Stimulated activated CD4-positive, alpha-beta T cell treated with anti-CD3 and anti-CD28 coated beads, Interleukin-4, amount 100 ng/mL, for 24 hours (primary cell): ENCODE results near the gene SH3BP2.
A peak's percentile ranks its signal among the peaks of the same experiment; 100 is the strongest.

ENCODE experiments used
- DNase-seq: peaks from one replicate; pipeline ENCODE4 v3.0.0-alpha.2; 2020

The SH3BP2 gene

DNA sequence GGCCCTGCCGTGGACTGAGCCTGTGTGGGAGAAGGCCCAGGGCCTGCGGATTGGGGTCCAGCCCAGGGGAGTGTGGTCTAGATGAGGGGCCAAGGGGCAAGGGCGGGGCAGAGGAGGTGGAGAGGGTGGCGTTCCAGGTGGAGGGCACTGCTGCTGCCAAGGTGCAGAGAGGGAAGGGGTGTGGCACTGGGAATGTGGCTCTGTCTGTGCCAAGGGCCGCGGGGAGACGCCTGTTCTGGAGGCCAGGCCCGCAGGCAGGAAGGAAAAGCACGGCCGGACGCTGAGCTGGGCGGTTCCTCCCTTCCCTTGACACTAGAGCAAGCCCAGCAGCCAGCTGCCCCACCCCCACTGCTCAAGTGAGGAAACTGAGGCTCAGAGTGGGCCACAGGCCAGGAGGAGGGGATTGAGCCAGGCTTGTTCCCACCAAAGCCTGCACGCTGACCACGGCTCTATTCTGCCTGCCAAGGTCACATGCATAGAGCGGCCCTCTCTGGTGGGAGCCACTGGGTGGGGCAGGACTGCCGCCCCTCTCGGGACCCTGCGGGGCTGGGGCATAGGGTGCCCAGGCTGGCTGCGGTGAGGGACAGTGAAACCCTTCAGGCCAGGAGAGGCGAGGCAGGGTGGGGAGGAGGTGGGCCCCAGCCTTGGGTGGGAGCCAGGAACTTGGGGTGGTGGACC, 13.0 kb downstream of the SH3BP2 start:
- no peak for DNase-seq

DNA sequence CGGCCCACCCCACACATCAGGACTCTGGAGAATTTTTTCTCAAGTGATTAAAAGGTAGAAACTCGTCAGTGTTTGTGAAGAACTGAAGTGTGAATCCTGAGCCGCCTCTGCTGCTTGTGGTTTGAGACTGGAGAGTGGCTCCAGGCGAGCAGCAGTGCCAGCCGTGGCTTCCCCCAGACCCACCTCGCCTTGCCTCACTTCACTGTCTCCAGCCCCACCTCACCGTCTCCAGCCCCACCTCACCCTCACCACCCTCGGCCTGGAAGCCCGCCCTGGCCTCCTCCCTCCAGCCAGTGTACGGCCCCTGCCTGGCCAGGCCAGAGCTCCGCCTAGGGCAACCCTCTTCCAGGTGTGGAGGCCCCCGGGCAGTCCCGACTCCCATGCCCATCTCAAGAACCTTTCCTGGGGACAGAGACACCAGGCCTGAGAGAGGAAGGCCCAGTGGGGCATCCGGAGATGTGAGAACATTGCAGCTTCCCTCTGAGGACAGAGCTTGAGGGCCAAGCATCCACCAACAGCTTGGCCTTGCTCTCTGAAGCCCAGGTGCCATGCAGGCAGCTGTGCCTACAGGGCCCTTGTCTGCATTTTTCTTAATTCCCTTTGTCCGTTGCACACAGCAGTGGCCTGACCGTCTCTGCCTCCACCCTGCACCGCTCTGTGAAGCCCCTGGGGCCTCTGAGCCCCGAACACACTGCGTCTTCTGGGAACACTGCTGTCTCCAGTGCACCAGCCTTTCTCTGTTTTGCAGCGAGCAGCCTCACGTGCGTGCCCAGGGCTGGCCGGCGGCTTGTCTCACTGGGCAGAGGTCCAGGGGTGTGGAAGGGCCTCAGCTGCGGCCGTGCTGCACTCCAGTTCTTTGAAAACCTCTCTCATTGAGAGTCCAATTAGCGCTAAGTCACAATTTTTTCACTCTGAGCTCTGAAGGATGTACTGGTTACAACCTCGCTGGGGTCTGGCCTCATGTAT, 13.8 kb downstream of the SH3BP2 start:
- no peak for DNase-seq

DNA sequence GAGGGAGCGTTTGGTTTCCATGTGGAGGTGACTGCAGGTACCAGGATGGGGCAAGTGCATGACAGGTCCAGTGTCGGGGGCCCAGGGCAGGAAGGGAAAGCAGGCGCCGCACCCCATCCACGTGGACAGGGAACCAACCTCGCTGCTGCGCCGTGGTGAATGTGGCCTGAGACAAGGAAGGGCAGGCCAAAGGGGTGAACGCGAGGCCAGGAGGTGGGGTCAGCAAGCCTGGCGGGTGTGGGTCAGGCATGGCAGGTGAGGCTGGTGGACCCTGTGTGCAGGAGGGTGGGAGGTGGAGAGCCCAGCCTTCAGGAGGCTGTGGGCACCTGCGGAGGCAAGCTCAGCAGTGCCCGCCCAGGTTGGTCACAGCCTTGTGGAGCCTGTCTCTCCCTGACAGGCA, 14.7 kb downstream of the SH3BP2 start:
- DNase-seq, result no peak

DNA sequence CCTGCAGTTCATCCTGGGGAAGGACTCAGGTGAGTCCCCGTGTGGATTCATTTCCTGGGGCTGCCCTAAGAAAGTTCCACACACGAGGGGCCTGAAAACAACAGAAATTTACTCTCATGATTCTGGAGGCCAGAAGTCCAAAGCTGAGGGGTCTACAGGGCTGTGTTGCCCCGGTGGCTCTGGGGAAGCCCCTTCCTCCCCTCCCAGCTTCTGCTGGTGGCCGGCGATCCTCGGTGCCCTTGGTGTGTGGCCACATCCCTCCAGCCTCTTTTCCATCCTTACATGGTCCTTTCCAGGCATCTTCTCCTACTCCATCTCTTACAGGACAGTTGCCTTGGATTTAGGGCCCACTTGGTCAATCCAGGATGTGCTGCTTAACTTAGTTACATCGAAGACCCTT, 15.1 kb downstream of the SH3BP2 start:
- no peak for DNase-seq

DNA sequence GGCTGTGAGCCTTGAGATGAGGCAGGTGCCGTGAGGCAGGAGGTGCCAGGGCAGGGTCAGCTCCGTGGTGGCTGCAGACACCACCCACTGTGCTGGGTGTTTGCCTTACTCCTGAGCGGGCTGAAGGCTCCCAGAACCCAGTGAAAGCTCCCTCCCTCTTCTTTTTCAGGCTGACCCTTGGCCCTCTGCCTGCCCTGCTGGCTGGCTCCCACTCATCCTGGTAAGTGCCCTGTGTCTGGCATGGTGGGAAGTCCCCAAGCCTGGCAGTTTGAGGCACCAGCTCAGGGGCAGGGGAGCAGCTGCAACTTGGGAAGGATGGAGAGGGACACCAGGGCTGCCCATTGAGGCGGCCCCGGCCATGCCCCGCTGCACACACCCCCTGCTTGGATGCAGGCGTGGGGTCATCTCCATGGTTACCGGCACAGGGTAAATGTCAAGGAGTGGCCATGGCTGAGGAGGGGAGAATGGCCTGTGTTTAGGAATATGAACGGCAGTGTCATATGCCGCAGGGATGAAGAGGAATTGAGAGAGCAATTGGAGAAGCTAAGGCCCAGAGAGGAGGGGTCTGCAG, 16.8 kb downstream of the SH3BP2 start:
- DNase-seq, result no peak

DNA sequence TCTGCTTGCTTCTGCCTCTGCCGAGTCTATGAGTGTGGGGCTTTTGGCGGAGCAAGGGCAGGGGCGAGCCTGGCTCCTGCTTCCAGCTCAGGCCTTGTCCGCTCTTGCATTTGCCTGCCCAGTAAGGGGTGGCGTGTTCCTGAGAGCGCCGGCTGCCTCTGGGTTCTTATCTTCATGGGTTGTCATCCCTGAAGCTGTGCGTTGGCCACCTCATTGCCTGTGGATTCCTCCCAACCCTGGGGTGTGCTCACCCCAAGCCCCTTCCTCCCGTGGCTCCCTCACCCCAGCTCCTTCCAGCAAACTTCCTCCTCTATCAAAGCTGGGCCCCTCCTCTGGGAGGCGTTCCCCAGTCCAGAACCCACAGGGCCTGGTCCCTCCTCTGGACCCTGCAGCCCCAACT, 17.5 kb downstream of the SH3BP2 start:
- no peak for DNase-seq

DNA sequence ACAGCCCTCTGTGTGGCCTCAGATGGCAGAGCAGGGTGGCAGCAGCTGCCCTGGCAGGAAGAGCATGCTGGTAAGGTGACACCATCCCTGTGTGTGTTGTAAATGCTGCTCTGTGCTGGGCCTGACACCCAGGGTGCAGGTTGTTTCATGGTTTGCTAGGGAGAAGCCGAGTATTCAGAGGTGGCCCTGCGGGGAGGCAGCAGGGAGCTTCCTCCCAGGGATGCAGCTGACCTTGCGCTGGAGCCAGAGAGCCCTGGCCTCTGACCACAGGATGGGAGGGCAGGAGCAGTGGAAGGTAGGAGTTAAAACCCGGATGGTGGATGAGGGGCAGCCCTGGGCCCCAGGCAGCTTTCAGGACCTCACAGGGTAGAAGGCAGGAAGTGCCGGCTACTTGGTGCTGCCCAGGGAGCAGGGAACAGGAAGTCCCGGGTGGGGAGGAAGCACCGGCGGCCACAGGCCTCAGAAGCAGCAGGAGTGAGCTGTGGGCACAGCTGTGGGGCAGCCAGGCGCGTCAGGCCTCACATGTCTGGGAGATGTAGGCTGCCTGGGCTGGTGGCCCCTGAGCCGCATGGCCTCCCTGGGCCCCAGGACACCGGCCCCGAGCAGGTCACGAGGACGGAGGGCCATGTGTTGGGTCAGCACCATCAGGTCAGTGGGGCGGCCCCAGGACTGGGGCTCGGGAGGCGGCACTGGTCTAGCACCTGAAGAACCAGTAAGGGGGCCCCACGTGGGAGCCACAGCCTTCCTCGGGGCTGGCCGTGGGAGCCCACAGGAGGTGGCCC, 19.1 kb downstream of the SH3BP2 start:
- peak; percentile 62 for DNase-seq

DNA sequence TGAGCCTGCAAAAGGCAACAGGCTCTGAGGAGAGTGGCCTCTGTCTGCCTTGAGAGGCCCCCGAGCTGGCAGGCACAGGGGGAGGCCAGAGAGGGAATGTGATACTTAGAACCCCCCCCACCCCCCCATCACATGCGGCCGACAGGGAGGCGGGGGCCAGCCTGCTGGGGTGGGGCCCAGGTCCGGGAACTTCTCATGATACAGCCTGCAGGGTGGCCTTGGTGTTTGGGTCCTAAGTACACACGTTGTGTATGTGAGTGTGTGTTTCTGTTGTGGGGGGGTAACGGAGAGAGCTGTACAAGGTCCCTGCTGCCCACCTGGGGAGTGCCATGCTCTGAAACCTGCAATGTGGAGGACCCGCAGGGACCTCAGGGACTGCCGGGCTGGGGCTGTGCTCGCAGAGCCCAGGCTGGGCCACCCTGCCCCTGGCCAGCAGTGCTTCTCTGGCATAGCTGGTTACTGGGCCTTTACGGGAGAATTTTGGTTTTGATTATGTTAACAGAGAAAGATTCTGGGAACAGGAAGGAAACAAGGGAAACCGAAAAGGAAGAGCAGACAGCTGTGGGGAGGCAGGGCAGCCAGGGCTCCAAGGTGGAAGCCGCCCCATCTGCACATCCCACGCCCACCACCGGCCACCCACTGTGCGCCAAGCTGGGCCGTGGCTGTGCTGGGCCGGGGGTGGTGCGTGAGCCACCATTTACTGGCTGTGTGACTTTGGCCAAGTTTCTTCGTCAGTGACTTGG, 19.9 kb downstream of the SH3BP2 start:
- DNase-seq, result peak; percentile 28

DNA sequence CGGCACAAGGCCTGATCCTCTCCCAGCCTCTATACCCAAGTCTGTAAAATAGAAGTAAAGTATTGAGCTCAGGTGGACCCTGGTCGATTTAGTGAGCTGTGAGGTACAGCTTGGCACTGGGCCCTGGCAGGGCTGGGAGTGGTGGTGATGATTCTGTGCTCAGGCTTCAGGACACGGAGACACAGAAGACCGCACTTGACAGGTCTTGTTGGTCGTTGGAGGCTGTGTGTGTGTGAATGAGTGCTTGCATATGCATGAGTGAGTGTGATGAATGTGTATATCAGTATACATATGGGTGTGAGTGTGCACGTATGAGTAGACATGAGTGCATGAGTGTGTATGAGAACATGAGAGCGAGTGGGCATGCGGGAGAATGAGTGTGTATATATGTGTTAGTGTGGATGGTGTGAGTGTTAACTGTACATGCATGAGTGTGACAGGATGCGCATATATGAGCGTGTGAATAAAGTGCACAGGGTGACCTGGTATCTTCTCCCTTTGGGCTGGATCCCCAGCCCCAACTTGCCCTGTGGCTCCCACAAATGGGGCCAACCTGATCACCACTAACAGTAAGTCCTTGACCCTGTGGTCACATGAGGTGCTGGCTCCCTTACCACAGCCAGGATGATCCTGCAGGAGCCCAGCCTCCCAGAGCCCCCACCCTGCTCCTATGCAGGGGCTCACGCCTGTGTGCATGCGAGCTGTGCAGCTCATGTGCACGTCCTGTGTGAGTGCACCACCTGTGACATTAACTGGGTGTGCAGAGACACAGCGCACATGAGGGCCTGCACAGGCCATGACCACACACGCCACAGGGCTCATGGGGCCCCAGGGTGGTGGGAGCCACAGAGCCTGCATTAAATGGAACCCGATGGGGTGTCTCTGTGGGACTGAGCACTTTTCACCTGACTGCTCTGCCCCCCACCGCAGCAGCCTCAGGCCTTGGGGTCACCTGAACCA, 20.8 kb downstream of the SH3BP2 start:
- no peak for DNase-seq

DNA sequence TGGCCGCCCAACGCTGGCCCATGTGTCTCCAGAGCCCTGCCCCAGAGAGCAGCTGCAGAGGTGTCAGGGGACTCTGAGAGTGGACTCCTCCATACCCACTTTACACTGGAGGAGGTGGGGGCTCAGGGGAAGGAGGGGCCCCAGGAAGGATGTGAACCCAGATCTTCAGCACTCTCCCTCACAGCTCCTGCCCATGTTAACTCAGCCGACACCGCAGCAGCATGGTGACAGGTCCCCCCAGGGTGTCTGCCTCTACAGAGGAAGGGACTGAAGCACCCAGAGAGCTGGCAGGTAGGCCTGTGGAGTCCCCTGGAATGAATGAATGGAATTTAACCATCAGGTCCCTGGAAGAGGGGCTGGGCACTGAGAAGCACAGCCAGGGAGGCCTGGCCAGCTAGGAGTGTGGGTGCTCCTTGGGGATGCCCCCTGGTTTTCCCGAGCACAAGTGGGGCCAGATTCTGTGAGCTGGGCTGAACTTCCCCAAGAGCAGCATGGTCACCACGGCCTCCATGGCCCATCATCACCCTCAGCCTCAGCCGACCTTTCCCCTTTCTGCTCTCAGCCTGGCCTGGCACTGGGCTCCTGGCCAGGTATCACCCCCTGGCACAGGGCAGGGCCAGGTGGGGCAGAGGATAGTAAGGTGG, 21.9 kb downstream of the SH3BP2 start:
- DNase-seq, result no peak

DNA sequence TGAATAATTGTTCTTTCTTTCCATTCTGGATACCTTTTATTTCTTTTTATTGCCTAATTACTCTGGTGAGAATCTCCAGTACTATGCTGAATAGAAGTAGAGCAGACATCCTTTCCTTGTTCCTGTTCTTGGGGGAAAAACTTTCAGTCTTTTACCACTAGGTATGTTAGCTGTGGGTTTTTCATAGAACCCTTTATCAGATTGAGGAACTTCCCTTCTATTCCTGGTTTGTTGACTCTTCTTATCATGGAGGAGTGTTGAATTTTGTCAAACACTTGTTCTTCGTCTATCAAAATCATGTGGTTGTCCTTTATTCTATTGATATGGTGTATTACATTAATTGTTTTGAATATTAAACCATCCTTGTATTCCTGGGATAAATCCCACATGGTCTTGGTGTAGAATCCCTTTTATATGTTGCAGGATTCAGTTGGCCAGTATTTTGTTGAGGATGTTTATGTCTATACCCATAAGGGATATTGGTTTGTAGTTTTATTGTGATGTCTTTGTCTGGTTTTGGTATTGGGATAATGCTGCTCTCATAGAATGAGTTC, 23.6 kb downstream of the SH3BP2 start:
- DNase-seq, result no peak

DNA sequence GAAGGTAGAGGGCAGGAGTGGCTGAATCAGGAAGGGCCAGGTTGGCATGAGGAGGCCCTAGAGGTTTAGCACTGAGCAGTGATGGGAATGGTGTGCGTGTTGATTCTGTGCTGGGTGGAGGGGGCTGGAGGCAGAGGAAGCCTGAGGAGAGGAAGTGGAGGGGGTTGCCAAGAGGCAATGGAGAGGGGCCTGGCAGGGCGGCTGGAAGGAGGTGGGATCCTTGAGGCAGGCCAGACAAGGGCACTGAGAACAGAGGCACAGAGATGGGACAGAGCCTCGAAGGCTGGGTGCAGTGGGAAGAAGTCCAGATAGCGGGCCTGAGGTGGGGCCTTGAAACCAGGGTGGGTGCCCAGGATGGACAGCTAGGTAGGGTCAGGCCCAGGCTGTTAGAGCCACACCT, 24.3 kb downstream of the SH3BP2 start:
- no peak for DNase-seq

DNA sequence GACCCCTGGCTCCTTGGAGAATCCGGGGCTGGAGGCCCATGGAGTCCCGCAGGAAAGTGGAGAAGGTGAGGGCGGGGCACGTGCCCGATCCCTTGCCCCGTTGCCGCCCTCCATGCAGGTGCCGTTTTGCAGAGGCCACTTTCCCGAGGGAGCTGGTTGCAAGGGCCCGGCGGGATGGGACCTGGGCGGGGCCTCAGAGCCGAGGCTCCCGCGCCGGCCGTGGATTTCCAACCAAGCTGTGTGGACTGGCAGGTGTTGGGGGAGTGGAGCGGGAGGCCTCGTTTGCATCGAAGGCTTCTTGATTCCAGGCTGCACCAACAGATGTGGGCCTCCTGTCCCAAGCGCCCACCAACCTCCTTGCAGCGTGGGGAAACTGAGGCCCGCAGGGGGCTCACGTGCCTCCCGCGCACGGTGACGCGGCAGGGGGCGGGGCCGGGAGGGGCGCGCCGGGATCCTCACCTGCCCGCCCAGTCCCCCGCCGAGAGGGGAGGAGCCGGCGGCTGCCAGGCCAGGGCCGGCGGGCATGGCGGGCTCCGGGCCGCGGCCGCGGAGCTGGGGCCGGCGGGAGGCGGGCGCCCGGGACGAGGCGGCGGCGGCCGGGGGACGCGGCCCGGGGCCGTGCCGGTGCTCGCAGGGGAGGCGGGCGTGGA, 24.9 kb downstream of the SH3BP2 start:
- DNase-seq, result no peak

DNA sequence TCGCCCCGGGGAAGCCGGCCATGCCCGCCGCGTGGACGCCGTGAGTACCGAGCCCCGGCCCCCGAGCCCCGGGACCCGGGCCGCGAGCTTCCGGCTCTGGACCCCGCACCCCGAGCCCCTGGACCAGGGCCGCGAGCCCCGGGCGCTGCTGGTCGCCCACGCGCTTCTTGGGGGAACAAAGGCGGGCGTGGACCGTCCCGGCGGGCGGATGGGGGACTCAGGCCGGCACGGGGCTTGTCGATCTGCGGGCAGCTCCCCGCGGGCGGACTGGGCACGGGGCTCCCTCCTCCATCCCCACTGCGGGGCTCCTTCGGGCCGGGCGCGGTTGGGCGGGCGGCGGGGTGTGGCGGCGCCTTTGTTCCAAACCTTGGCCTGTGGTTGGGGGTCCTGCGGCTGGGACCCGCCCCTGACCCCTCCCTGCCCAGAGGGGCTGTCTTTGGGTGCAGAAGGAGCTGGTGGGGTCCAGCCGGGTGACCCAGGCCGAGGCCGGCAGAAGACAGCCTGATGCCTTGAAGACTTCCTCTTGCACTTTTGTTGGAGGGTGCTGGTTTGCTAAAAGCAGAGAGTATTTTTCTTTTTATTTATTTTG, 25.6 kb downstream of the SH3BP2 start:
- DNase-seq, result no peak

DNA sequence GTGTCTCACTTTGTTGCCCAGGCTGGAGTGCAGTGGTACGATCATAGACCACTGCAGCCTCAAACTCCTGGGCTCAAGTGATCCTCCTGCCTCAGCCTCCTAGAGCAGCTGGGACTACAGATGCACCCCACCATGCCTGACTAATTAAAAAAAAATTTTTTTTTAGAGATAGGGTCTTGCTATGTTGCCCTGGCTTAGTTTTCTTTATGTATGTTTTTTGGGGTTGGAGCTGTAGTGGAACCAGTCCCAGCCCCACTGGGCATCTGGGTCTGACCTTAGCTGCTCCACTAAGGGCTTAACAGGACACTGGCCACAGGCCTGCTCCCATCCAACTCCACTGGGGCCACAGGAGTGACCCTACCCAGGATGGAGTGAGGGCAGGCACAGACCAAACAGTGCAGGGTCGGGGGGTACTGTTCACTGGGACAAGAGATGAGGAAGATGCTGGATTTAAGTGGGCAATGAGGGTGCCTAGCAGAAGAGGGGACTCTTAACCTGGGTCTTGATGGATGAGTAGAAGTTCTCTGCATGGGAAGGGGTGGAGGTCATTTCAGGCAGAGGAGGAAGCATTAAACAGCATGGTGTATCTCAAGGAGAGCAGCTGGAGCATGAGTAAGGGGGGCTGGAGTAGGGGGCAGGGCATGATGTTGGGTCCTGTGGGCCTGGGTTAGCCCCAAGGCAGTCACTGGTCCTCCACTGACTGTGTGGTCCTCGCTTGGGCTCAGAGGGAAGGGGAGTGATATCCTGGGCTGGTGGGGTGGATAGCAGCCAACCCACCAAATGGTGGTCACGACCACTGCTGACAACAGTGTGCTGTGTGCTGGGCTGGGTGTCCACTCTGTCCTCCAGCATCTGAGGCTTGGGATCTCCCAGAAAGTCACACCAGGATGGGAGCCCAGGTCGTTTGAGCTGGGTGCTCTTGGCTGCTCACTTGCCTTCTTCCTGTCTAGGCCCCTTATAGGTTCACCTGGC, 26.6 kb downstream of the SH3BP2 start:
- no peak for DNase-seq

DNA sequence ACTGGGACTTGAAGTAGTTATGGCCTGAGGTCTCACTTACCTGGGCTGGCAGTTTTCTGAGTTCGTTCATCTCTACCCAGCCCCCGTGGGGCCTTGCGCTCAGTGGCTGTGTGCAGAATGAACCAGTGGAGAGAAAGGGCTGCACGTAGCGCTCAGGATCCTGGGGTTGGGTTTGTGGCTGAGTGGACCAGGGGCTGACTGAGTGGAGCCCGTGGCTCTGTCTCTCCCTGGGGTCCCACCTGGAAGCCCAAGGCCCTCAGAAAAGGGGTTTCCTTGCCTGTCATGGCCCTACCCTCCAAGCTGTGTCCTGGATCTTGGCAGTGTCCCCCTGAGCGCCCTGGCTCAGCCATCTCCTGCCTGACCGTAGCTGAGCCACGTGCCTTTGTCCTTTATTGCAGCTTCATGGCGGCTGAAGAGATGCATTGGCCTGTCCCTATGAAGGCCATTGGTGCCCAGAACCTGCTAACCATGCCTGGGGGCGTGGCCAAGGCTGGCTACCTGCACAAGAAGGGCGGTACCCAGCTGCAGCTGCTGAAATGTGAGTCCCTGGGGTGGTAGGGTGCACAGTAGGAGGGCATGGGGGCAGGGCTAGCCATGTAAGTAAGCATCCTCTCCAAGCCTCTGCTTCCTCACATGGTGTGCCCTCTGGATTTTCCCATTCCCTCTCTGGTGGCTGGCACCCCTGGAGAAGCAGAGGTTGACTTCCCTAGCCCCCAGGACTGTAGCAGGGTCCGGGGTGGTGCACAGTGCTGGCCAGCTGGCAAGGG, 27.5 kb downstream of the SH3BP2 start:
- DNase-seq, result no peak
